A673 (cell line): ENCODE measurements around the gene DMRTC2. TPM values are rescaled to one million over a fixed set of nuclear protein-coding genes. Genes with fewer than 3 reads are reported as not detected.

Experiments used
- BruUV-seq: library from RNA; stranded (reverse); fragments of 400-500 nt; replicated peaks from 2 replicates; lab custom pipeline; 2021; lab: Mats Ljungman, UMichigan
- CTCF ChIA-PET: fragments of 300-600 bp; sonication (Branson Sonifier 250); formaldehyde crosslinking; loops from one replicate; lab custom pipeline; 2022; ENCODE audit warnings: antibody characterized with exemption; lab: Charles Lee
- POLR2A ChIA-PET: fragments of 300-600 bp; sonication (Branson Sonifier 250); formaldehyde crosslinking; loops from one replicate; lab custom pipeline; 2022; ENCODE audit warnings: antibody characterized with exemption; ENCODE audit not compliant: low non-redundant PET; lab: Charles Lee
- DNase-seq: peaks from one replicate; pipeline ENCODE4 v3.0.0-alpha.2; 2015; ENCODE audit warnings: low spot score
- H3K27ac ChIP-seq: fragments of 200-600 bp; sonication (generic); 2 replicates; pipeline ENCODE4 v1.5.1; 2016; ENCODE audit warnings: mixed run types, low read depth, mild to moderate bottlenecking, mixed read lengths, antibody characterized with exemption, low read length; ENCODE audit not compliant: poor library complexity, severe bottlenecking
- H3K27me3 ChIP-seq: fragments of 200-600 bp; sonication (generic); replicated peaks from 2 replicates; pipeline ENCODE4 v1.6.1; 2017; ENCODE audit warnings: mixed run types, low read depth, mild to moderate bottlenecking, mixed read lengths, antibody characterized with exemption, low read length; ENCODE audit not compliant: insufficient read depth, poor library complexity
- H3K36me3 ChIP-seq: fragments of 200-600 bp; sonication (generic); 2 replicates; pipeline ENCODE4 v1.6.1; 2016; ENCODE audit warnings: mixed run types, mild to moderate bottlenecking, mixed read lengths, antibody characterized with exemption, low read length; ENCODE audit not compliant: insufficient read depth, poor library complexity, severe bottlenecking
- H3K4me1 ChIP-seq: fragments of 200-600 bp; sonication (generic); 2 replicates; pipeline ENCODE4 v1.6.1; 2017; ENCODE audit warnings: mixed run types, mild to moderate bottlenecking, mixed read lengths, antibody characterized with exemption, low read length; ENCODE audit not compliant: insufficient read depth, poor library complexity, severe bottlenecking
- H3K4me3 ChIP-seq: fragments of 200-600 bp; sonication (generic); 2 replicates; pipeline ENCODE4 v1.5.1; 2016; ENCODE audit warnings: low read depth, mixed run types, mild to moderate bottlenecking, mixed read lengths, low read length; ENCODE audit not compliant: poor library complexity, severe bottlenecking
- H3K9me3 ChIP-seq: fragments of 200-600 bp; sonication (generic); 2 replicates; pipeline ENCODE4 v1.6.1; 2016; ENCODE audit warnings: mixed run types, low read depth, mild to moderate bottlenecking, mixed read lengths, antibody characterized with exemption, low read length; ENCODE audit not compliant: poor library complexity, severe bottlenecking
- EZH2 ChIP-seq: fragments of 200-600 bp; sonication (generic); IDR thresholded peaks from 2 replicates; pipeline ENCODE4 v1.6.1; 2017; ENCODE audit warnings: borderline replicate concordance, low read depth, mild to moderate bottlenecking, mixed read lengths, antibody characterized with exemption, low read length; ENCODE audit not compliant: poor library complexity, severe bottlenecking
- intact Hi-C: fragments of 100-400 bp; cut with micrococcal nuclease; formaldehyde crosslinking; loops from one replicate; pipeline ENCODE4 v1.10.0; 2022; ENCODE audit not compliant: unreplicated experiment
- total RNA-seq: library from RNA; stranded (reverse); gene quantifications from 2 replicates; pipeline ENCODE4 v1.2.3, GENCODE V29; 2021
- TF ChIP-seq, protein P1 (sequence below): fragments of 300-800, 200-600 bp; sonication (generic); conservative IDR thresholded peaks from 2 replicates; pipeline ENCODE4 v1.5.1; 2017; ENCODE audit warnings: low read depth, mild to moderate bottlenecking, antibody characterized with exemption, low read length, moderate library complexity, mixed read lengths

The DMRTC2 gene
- total RNA-seq, 1 experiment from 2014 or later: not detected

DNA sequence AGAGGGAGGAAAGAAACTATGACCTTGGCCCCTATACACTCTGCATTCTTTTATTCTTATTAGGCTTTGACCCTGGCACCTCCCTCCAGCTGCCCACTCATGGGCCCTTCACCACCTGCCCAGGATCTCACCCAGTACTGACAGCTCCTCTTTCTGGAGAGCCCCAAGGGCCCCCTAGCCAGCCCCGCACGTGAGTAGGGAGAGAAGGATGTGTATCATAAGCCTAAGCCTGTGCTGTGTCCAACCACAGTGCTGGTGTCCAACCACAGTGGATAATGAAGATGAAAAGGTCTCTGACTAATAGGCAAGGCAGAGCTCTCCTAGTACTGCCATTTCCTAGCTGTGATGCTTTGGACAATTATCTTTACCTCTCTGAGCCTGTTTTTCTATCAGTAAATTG lies 4.2 kb downstream of the DMRTC2 start:
- no peaks in the 10 kb centered on the region for H3K36me3 ChIP-seq
- no peak overlapping the region for H3K27ac ChIP-seq
- H3K4me1 ChIP-seq: no peaks in the 10 kb centered on the region
- POLR2A ChIA-PET: no interaction called here
- no TSS peak for BruUV-seq
- intact Hi-C loops: no loop called here
- no peak overlapping the region for H3K4me3 ChIP-seq
- no peak for DNase-seq
- H3K27me3 ChIP-seq: peaks cover 8% of the 10 kb centered on the region
- H3K9me3 ChIP-seq: no peaks in the 10 kb centered on the region
- TF ChIP-seq, protein P1, sequence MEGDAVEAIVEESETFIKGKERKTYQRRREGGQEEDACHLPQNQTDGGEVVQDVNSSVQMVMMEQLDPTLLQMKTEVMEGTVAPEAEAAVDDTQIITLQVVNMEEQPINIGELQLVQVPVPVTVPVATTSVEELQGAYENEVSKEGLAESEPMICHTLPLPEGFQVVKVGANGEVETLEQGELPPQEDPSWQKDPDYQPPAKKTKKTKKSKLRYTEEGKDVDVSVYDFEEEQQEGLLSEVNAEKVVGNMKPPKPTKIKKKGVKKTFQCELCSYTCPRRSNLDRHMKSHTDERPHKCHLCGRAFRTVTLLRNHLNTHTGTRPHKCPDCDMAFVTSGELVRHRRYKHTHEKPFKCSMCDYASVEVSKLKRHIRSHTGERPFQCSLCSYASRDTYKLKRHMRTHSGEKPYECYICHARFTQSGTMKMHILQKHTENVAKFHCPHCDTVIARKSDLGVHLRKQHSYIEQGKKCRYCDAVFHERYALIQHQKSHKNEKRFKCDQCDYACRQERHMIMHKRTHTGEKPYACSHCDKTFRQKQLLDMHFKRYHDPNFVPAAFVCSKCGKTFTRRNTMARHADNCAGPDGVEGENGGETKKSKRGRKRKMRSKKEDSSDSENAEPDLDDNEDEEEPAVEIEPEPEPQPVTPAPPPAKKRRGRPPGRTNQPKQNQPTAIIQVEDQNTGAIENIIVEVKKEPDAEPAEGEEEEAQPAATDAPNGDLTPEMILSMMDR: no peak
- no peak for TF ChIP-seq EZH2
- CTCF ChIA-PET: no interaction called here

DNA sequence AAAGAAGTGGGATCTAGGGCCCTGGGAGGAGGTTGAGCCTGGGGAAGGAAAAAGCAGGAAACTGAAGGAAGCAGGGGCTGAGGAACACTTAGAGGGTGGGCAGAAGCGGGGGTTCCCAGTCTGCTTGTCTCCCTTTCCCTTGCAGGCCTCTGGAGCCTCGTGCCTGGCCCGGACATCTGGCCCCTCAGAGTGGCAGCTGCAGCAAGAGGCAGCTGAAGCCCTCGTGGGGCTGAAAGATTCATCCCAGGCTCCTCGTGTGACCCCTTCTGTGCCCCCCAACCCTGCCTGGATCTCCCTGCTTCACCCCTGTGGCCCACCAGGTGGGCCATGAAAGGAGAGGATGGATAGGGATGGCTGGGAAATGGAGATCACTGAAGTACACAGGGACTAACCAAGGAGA lies 5.5 kb downstream of the DMRTC2 start:
- BruUV-seq: no TSS peak
- Histone ChIP-seq H3K4me1 (no peaks in the 10 kb centered on the region), H3K27me3 (peaks cover 8% of the 10 kb centered on the region), H3K4me3 (no peak overlapping the region), H3K36me3 (no peaks in the 10 kb centered on the region), H3K27ac (no peak overlapping the region), H3K9me3 (no peaks in the 10 kb centered on the region)
- POLR2A ChIA-PET: no interaction called here
- intact Hi-C loops: no loop called here
- no peak for DNase-seq
- no peak for TF ChIP-seq EZH2
- TF ChIP-seq, protein P1: no peak
- CTCF ChIA-PET: interaction anchor here (1.0 kb wide), 1 partner anchor 15 kb away, joined by 3 read pairs; no protein-coding TSS in a partner anchor

- POLR2A ChIA-PET: no interaction called here
- DNase-seq: no peak
- intact Hi-C loops: no loop called here
- Histone ChIP-seq H3K27me3 (peaks cover 8% of the 10 kb centered on the region), H3K9me3 (no peaks in the 10 kb centered on the region), H3K4me1 (no peaks in the 10 kb centered on the region), H3K36me3 (no peaks in the 10 kb centered on the region), H3K27ac (no peak overlapping the region), H3K4me3 (no peak overlapping the region)
- CTCF ChIA-PET: no interaction called here
- TF ChIP-seq, protein P1: no peak
- TF ChIP-seq EZH2: no peak
- BruUV-seq: no TSS peak
Measured at GRCh38 chr19:41851456-41851855, 6.6 kb downstream of the DMRTC2 start.
